SU-DHL-6 (cell line): ENCODE measurements around the gene LRRC7.

Experiments
- H2AFZ ChIP-seq: fragments of 200-600 bp; sonication (generic); 2 replicates; pipeline ENCODE4 v1.6.1; 2014; ENCODE audit warnings: low read depth, mild to moderate bottlenecking, moderate library complexity, mixed read lengths, antibody characterized with exemption, low read length; ENCODE audit not compliant: severe bottlenecking
- H3F3A ChIP-seq: fragments of 200-600 bp; shearing (Covaris generic); 2 replicates; pipeline ENCODE4 v1.6.0; 2016; ENCODE audit warnings: antibody characterized with exemption, mild to moderate bottlenecking; ENCODE audit not compliant: insufficient read depth
- H3K27ac ChIP-seq: fragments of 200-600 bp; sonication (generic); 2 replicates; pipeline ENCODE4 v1.5.1; 2016; ENCODE audit warnings: low read depth, mild to moderate bottlenecking, low read length, moderate library complexity, mixed read lengths
- H3K27me3 ChIP-seq: fragments of 200-600 bp; sonication (generic), shearing (Covaris generic); 2 replicates; pipeline ENCODE4 v1.6.0; 2014; ENCODE audit warnings: mild to moderate bottlenecking, low read length
- H3K36me3 ChIP-seq: fragments of 200-600 bp; sonication (generic); 2 replicates; pipeline ENCODE4 v1.6.1; 2014; ENCODE audit warnings: mild to moderate bottlenecking, low read length, mixed read lengths
- H3K4me2 ChIP-seq: fragments of 300-600, 200-600 bp; shearing (Covaris generic), sonication (generic); 2 replicates; pipeline ENCODE4 v1.6.0; 2014; ENCODE audit warnings: low read length, low read depth, mild to moderate bottlenecking; ENCODE audit not compliant: poor library complexity, severe bottlenecking
- H3K4me3 ChIP-seq: fragments of 200-600 bp; sonication (generic); 2 replicates; pipeline ENCODE4 v1.5.1; 2014; ENCODE audit warnings: antibody characterized with exemption, low read length, mild to moderate bottlenecking, mixed read lengths; ENCODE audit not compliant: insufficient read depth, poor library complexity, severe bottlenecking
- H3K79me2 ChIP-seq: fragments of 200-600 bp; sonication (generic); 2 replicates; pipeline ENCODE4 v1.6.1; 2014; ENCODE audit warnings: mild to moderate bottlenecking, low read length, moderate library complexity; ENCODE audit not compliant: insufficient read depth
- H3K9ac ChIP-seq: fragments of 200-600 bp; sonication (generic); 2 replicates; pipeline ENCODE4 v1.7.0; 2014; ENCODE audit warnings: mild to moderate bottlenecking, low read length
- H3K9me2 ChIP-seq: fragments of 200-600 bp; sonication (generic); replicated peaks from 2 replicates; pipeline ENCODE4 v1.6.1; 2014; ENCODE audit warnings: low read length; ENCODE audit not compliant: insufficient read depth
- H3K9me3 ChIP-seq: fragments of 200-600 bp; sonication (generic); 2 replicates; pipeline ENCODE4 v1.6.1; 2014; ENCODE audit warnings: low read length, mixed read lengths; ENCODE audit not compliant: insufficient read depth
- H4K20me1 ChIP-seq: fragments of 200-600 bp; sonication (generic); 2 replicates; pipeline ENCODE4 v1.6.1; 2014; ENCODE audit warnings: low read depth, mild to moderate bottlenecking, antibody characterized with exemption, low read length, moderate library complexity, mixed read lengths
- EZH2phosphoT487 ChIP-seq: fragments of 200-600 bp; sonication (generic), shearing (Covaris generic); conservative IDR thresholded peaks from 2 replicates; pipeline ENCODE4 v1.6.1; 2018; ENCODE audit warnings: mild to moderate bottlenecking, antibody characterized with exemption, low read length, moderate library complexity, mixed read lengths
- TF ChIP-seq, protein P1 (sequence below): fragments of 200-600 bp; sonication (generic); IDR thresholded peaks from one replicate; pipeline ENCODE4 v1.5.1; 2017; ENCODE audit warnings: antibody characterized with exemption, mild to moderate bottlenecking, low read length, moderate library complexity; ENCODE audit not compliant: insufficient read depth, poor library complexity, severe bottlenecking

Gene LRRC7

DNA sequence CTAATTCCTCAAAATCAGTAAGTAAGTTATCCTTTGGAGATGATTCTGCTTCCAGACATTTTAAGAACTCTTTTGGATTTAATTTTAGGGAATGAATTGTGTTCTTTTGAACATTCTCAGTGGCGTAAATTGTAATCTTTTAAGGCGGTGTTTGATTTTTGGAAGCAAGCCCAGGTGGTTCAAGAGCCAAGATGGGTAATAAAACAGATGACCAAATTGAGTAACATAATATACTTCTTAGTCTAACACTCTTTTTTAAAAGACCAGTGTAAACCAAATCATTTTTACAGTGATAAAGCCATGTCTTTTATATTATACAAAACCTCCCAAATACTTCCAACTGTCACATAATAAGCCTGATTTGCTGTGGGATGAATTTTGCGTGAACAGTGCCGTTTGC lies 503.9 kb downstream of the LRRC7 start:
- no peak overlapping the region for H2AFZ ChIP-seq
- H3F3A ChIP-seq = no peaks in the 10 kb centered on the region
- TF ChIP-seq EZH2phosphoT487 = no peak
- TF ChIP-seq, protein P1, sequence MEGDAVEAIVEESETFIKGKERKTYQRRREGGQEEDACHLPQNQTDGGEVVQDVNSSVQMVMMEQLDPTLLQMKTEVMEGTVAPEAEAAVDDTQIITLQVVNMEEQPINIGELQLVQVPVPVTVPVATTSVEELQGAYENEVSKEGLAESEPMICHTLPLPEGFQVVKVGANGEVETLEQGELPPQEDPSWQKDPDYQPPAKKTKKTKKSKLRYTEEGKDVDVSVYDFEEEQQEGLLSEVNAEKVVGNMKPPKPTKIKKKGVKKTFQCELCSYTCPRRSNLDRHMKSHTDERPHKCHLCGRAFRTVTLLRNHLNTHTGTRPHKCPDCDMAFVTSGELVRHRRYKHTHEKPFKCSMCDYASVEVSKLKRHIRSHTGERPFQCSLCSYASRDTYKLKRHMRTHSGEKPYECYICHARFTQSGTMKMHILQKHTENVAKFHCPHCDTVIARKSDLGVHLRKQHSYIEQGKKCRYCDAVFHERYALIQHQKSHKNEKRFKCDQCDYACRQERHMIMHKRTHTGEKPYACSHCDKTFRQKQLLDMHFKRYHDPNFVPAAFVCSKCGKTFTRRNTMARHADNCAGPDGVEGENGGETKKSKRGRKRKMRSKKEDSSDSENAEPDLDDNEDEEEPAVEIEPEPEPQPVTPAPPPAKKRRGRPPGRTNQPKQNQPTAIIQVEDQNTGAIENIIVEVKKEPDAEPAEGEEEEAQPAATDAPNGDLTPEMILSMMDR = no peak
- H3K27ac ChIP-seq = no peak overlapping the region
- no peak overlapping the region for H3K4me3 ChIP-seq
- H3K36me3 ChIP-seq = no peaks in the 10 kb centered on the region
- H3K27me3 ChIP-seq = no peaks in the 10 kb centered on the region
- H3K79me2 ChIP-seq = no peaks in the 10 kb centered on the region
- H4K20me1 ChIP-seq = no peaks in the 10 kb centered on the region
- no peaks in the 10 kb centered on the region for H3K9me2 ChIP-seq
- no peaks in the 10 kb centered on the region for H3K9me3 ChIP-seq
- H3K4me2 ChIP-seq = no peak overlapping the region
- no peak overlapping the region for H3K9ac ChIP-seq

DNA sequence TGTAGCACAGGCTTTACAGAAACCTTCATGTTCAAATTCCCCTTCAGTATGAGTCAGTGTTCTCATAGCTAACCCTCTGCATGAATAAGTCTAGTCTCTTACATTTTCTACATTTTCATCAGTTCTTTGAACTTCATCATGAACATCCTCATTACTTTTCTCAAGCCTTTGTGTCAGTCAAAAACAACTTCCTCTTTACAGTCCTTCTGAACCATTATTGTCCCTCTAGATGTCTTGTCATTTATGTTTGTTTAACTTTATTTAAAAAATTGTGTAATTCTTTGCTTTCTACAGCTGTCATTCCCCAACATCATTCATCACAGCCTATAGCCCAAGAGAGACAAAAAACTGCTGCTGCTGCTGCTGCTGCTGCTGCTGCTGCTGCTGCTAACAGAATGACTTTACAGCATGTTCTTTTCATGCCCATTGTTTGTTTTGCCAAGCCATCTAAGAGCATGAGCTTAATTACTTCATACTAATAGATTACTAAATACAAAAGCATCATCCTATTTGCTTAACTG lies 504.6 kb downstream of the LRRC7 start:
- H3K4me3 ChIP-seq = no peak overlapping the region
- TF ChIP-seq EZH2phosphoT487 = no peak
- TF ChIP-seq, protein P1 = no peak
- no peaks in the 10 kb centered on the region for H3K9me3 ChIP-seq
- H3K36me3 ChIP-seq = no peaks in the 10 kb centered on the region
- no peaks in the 10 kb centered on the region for H3K9me2 ChIP-seq
- no peaks in the 10 kb centered on the region for H4K20me1 ChIP-seq
- no peak overlapping the region for H2AFZ ChIP-seq
- no peak overlapping the region for H3K27ac ChIP-seq
- H3K27me3 ChIP-seq = no peaks in the 10 kb centered on the region
- H3K4me2 ChIP-seq = no peak overlapping the region
- no peaks in the 10 kb centered on the region for H3K79me2 ChIP-seq
- H3F3A ChIP-seq = no peaks in the 10 kb centered on the region
- H3K9ac ChIP-seq = no peak overlapping the region

- Histone ChIP-seq H3K27me3 (no peaks in the 10 kb centered on the region), H3K9me2 (no peaks in the 10 kb centered on the region), H3K9ac (no peak overlapping the region), H3K4me3 (no peak overlapping the region), H3K79me2 (no peaks in the 10 kb centered on the region), H3K27ac (no peak overlapping the region), H4K20me1 (no peaks in the 10 kb centered on the region), H3K36me3 (no peaks in the 10 kb centered on the region), H3K9me3 (no peaks in the 10 kb centered on the region), H2AFZ (no peak overlapping the region), H3F3A (no peaks in the 10 kb centered on the region), H3K4me2 (no peak overlapping the region)
- no peak for TF ChIP-seq EZH2phosphoT487
- TF ChIP-seq, protein P1 = no peak
These were observed 508.0 kb downstream of the LRRC7 start for GRCh38 chr1:70075761-70076160.
